Parathyroid adenoma (tissue), 2 donors: ENCODE measurements around the gene SLC19A2.

ENCODE experiments used
- H2AFZ ChIP-seq: fragments of 300-600 bp; sonication (generic); one replicate; pipeline ENCODE4 v1.7.0; 2017; ENCODE audit warnings: antibody characterized with exemption, mild to moderate bottlenecking
- H3K27ac ChIP-seq: fragments of 300-600 bp; sonication (generic); one replicate; pipeline ENCODE4 v1.7.0; 2017
- H3K27me3 ChIP-seq: fragments of 300-600 bp; sonication (generic); one replicate; pipeline ENCODE4 v1.7.0; 2017; ENCODE audit warnings: low read length; ENCODE audit not compliant: control insufficient read depth, insufficient read depth
- H3K36me3 ChIP-seq: fragments of 300-600 bp; sonication (generic); one replicate; pipeline ENCODE4 v1.7.0; 2017; ENCODE audit warnings: low read length; ENCODE audit not compliant: control insufficient read depth, insufficient read depth
- H3K4me1 ChIP-seq: fragments of 300-600 bp; sonication (generic); one replicate; pipeline ENCODE4 v1.7.0; 2017; ENCODE audit warnings: control low read depth
- H3K4me2 ChIP-seq: fragments of 300-600 bp; sonication (generic); one replicate; pipeline ENCODE4 v1.7.0; 2017; ENCODE audit warnings: low read length
- H3K4me3 ChIP-seq: fragments of 300-600 bp; sonication (generic); one replicate; pipeline ENCODE4 v1.7.0; 2017; ENCODE audit warnings: low read depth, low read length
- H3K79me2 ChIP-seq: fragments of 300-600 bp; sonication (generic); one replicate; pipeline ENCODE4 v1.7.0; 2017; ENCODE audit warnings: control low read depth
- H3K9ac ChIP-seq: fragments of 300-600 bp; sonication (generic); one replicate; pipeline ENCODE4 v1.7.0; 2017; ENCODE audit warnings: mild to moderate bottlenecking
- H3K9me3 ChIP-seq: fragments of 300-600 bp; sonication (generic); one replicate; pipeline ENCODE4 v1.7.0; 2017; ENCODE audit warnings: low read length; ENCODE audit not compliant: control insufficient read depth
- CTCF ChIP-seq: fragments of 300-600 bp; sonication (generic); IDR thresholded peaks from one replicate; pipeline ENCODE4 v1.7.0; 2017; ENCODE audit warnings: antibody characterized with exemption, mild to moderate bottlenecking
- donor health status: primary hyperparathyroidism.

Gene SLC19A2

GRCh38 chr1:169452921-169453320, 32.8 kb downstream of the SLC19A2 start:
- H3K4me1 ChIP-seq: no peaks in the 10 kb centered on the region
- no peaks in the 10 kb centered on the region for H3K27me3 ChIP-seq
- H3K4me3 ChIP-seq: no peak overlapping the region
- no peak overlapping the region for H3K27ac ChIP-seq
- no peaks in the 10 kb centered on the region for H3K79me2 ChIP-seq
- H3K9me3 ChIP-seq: no peaks in the 10 kb centered on the region
- H3K4me2 ChIP-seq: no peak overlapping the region
- H3K9ac ChIP-seq: no peak overlapping the region
- TF ChIP-seq CTCF: no peak
- no peak overlapping the region for H2AFZ ChIP-seq
- H3K36me3 ChIP-seq: no peaks in the 10 kb centered on the region

DNA sequence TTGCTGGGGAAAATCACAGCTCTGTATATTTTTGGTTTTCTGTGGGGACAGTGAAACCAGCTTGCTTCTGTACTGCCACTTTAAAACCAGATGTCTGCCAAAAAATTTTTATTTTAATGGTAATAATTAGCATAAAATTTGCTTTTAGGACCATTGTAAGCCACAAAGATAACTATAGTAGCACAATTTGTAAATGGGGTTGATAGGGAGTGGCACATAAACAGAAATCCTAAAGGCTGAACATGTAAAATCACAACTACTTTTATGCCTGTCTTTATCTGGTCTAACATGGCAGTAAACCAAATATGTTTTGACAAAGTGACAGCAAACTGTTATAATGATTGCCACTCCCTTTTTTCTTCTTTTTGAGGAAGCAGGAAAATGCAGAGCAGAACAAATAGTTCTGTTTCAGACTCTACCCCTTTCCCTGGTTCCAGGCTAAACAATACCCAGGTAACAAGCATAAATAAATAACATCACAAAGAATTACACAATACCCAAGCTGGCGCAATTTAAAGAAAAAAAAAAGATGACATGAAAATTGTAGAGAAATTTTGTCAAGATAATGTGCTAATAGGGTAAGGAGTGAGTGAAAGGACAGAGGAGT, 34.4 kb downstream of the SLC19A2 start:
- no peaks in the 10 kb centered on the region for H3K36me3 ChIP-seq
- H3K4me3 ChIP-seq: no peak overlapping the region
- no peaks in the 10 kb centered on the region for H3K9me3 ChIP-seq
- no peak overlapping the region for H3K27ac ChIP-seq
- no peak overlapping the region for H3K4me2 ChIP-seq
- no peak overlapping the region for H3K9ac ChIP-seq
- no peak overlapping the region for H2AFZ ChIP-seq
- no peaks in the 10 kb centered on the region for H3K4me1 ChIP-seq
- H3K27me3 ChIP-seq: no peaks in the 10 kb centered on the region
- TF ChIP-seq CTCF: no peak
- no peaks in the 10 kb centered on the region for H3K79me2 ChIP-seq

DNA sequence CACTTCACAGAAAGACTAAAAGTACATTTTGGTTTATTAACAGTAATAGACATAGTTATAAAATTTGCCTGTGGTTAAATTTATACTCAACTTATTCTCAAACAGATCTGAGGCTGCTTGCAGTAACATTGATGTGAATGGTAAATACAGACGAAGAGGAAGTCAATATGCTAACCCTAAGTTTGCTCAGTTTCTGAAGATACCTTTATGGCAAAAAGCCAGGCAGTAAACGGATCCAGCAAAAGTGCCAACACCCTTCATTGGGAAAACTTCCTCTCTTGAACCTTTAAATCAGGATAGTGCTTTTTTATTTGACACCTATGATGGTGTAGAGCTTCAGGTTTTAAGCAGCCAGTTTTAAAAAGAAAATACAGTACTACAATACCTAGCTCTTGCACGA, 41.8 kb downstream of the SLC19A2 start:
- Histone ChIP-seq H3K36me3 (no peaks in the 10 kb centered on the region), H3K4me3 (no peak overlapping the region), H3K27ac (no peak overlapping the region), H3K27me3 (no peaks in the 10 kb centered on the region), H2AFZ (no peak overlapping the region), H3K9ac (no peak overlapping the region), H3K4me1 (no peaks in the 10 kb centered on the region), H3K9me3 (no peaks in the 10 kb centered on the region), H3K4me2 (no peak overlapping the region), H3K79me2 (no peaks in the 10 kb centered on the region)
- no peak for TF ChIP-seq CTCF

GRCh38 chr1:169427081-169427641, 58.6 kb downstream of the SLC19A2 start, which contains the start of gene CCDC181:
Gene CCDC181 (minus strand): TSS chr1:169427474. CDS start chr1:169424927, 2,547 bp downstream.
- Histone ChIP-seq H3K4me3 (peak within 1 kb of the TSS; percentile 76), H3K4me2 (peak within 1 kb of the TSS; percentile 96), H3K9ac (peak within 1 kb of the TSS; percentile 28), H3K4me1 (no peaks in the 10 kb centered on the region), H3K27ac (no peak within 1 kb of the TSS), H3K79me2 (no peaks in the 10 kb centered on the region), H3K27me3 (no peaks in the 10 kb centered on the region), H3K9me3 (no peaks in the 10 kb centered on the region), H2AFZ (peak within 1 kb of the TSS; percentile 63), H3K36me3 (no peaks in the 10 kb centered on the region)
- TF ChIP-seq CTCF: no peak
